ACHN (cell line): ENCODE data around the gene ADCYAP1.
A peak's percentile ranks its signal among the peaks of the same experiment; 100 is the strongest.

ENCODE experiments used
- DNase-seq: peaks from one replicate; pipeline ENCODE4 v3.0.0-alpha.2; 2015
- in situ Hi-C: cut with HindIII; loops from 2 replicates; pipeline ENCODE4 v1.10.0; 2017; ENCODE audit warnings: low sequenced_read_pairs, low pct_ligation_motif_present, low pct_unique_long_range_greater_than_20kb

The ADCYAP1 gene

DNA sequence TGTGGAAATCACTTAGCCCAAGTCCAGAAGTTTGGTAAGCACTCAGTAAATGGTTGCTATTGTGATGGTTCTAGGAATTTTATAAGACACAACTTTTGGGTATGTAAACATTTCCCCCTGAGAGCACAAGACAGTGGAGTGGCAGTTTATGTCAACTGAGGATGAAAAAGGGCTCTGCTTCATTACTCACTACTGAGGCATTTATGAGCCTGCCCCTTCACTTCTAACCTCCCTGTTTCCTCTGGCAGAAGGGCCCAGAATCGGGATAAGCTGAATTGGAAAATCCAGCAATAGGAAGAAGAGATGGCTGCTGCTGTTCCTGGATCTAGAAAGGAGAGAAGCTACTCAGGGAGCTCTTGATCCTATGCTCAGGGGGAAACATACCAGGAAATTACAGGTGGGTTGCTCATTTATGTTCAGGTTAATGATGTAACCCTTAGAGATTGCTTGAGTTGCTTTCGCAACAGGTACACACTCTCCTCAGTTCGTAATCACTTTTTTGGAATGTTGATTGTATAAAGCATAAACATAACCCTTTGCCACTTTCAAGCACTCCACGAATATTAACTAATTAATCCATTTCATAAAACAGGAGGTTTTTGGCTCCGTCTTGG, 46.3 kb downstream of the ADCYAP1 start:
- in situ Hi-C loops: no loop called here
- no peak for DNase-seq

DNA sequence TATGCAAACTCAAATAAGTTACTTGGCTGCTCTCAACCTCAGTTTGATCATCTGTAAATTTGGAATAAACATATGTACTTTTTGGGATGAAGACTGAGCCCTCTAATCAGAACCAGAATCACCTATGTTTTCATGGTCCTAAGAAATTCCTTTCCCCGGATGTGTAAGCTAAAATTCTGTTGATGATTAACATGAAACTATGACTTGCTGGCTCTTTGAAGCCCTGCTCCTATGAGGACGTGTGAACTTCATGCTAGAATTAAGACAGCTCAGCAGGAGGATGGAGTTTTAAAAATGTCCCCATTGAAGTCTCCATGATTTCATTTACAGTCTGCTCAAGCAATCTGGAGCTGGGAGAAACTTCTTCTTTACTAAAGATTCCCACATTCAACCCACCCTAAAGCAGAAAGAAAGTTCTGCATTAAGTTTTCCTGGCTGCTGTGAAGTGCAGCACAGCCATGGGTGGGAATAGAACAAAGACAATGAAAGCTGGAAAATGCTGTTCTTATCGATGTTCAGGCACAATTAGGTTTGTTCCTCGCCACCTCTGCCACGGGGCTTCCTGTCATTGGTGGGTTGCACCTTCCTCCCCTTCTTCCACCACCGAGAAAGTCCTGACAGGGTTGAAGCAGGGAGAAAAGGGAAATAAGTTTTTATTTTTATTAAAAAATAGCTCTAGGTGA, 50.9 kb downstream of the ADCYAP1 start:
- in situ Hi-C loops: no loop called here
- DNase-seq: peak; percentile 34

DNA sequence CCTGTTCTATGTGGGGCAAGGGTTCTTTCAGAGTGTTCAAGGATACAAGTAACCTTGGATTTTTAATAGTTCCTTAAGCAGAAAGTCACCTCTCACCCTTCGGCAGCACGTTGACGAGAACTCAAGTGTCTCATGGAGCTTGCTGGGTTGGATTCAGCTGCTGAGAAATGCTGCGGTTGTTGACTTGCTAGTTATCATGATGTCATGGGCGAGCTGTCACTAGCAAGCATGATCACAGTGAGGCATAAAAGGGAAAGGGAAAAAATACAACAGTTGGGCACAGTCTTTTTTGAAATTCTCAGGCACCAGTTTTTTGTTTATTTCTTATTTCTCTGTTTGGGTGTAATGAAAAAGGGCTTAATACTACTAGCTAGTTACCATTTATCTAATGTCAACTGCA, 53.2 kb downstream of the ADCYAP1 start:
- in situ Hi-C loops: no loop called here
- no peak for DNase-seq

DNA sequence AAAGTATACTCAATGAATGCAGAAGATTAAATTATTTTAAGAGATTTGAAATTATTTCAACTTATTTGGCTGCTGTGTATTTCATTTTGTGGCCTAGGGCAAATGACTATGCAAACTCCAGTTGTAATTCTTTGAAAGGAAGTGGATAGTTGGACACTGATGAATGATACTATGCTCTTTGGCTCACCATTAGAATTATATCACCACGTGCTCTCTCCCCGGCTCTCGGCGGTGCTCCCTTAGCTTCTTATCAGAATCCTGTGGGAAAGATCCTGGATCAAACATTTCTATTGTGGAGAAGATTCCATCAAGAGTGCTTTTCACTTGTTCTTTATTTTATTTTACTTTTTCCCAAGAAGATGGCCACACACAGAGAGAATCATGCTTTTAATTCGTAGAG, 55.2 kb downstream of the ADCYAP1 start:
- in situ Hi-C loops: no loop called here
- DNase-seq: no peak
